SK-N-SH (cell line): Measurements from ENCODE around the gene MADD. TPM values are rescaled to one million over a fixed set of nuclear protein-coding genes. Genes with fewer than 3 reads are reported as not detected.

Experiments
- CTCF ChIA-PET: fragments of 300-600, 350-600 bp; formaldehyde crosslinking; extraction: SDS; loops from one replicate; lab custom pipeline; 2021; lab: Yijun Ruan, JAX
- POLR2A ChIA-PET: fragments of 350-600 bp; sonication (Branson Sonifier 250); formaldehyde crosslinking; extraction: SDS; loops from one replicate; lab custom pipeline; 2020; ENCODE audit warnings: antibody characterized with exemption, inconsistent platforms; lab: Yijun Ruan, JAX
- DNase-seq: peaks from one replicate; pipeline ENCODE4 v3.0.0; 2012
- H2AFZ ChIP-seq: fragments of 200-600 bp; sonication (generic); 2 replicates; pipeline ENCODE4 v1.8.1; 2016; ENCODE audit warnings: antibody characterized with exemption, mild to moderate bottlenecking, low read depth
- H3F3A ChIP-seq: fragments of 200-600 bp; sonication (generic); replicated peaks from 2 replicates; pipeline ENCODE3; 2016; ENCODE audit warnings: antibody characterized with exemption, mild to moderate bottlenecking; ENCODE audit not compliant: insufficient read depth
- H3K27ac ChIP-seq, 2 experiments: fragments of 200-500 bp in 1 of 2; fragments of 200-600 bp in 1 of 2; sonication (Bioruptor generic) in 1 of 2; sonication (generic), shearing (Covaris generic) in 1 of 2; 2 replicates each; pipeline versions ENCODE4 v1.5.1 to v1.6.1; 2014 to 2016; ENCODE audit warnings: low read depth in 2 of 2, inconsistent platforms in 1 of 2, low read length in 1 of 2, mild to moderate bottlenecking in 1 of 2, mixed read lengths in 1 of 2
- H3K27me3 ChIP-seq: fragments of 200-600 bp; sonication (generic), shearing (Covaris generic); 2 replicates; pipeline ENCODE4 v1.6.1; 2016; ENCODE audit warnings: mixed run types; ENCODE audit not compliant: insufficient read depth
- H3K36me3 ChIP-seq, 2 experiments: fragments of 200-500 bp in 1 of 2; fragments of 200-600 bp in 1 of 2; sonication (Bioruptor generic) in 1 of 2; sonication (generic) in 1 of 2; replicated peaks in 1 of 2; 2 replicates each; pipeline versions ENCODE3 to v1.5.1; 2014 to 2016; ENCODE audit warnings: low read length in 1 of 2, mild to moderate bottlenecking in 1 of 2; ENCODE audit not compliant: insufficient read depth in 2 of 2, control insufficient read depth in 1 of 2
- H3K4me1 ChIP-seq, 2 experiments: fragments of 200-500 bp in 1 of 2; fragments of 200-600 bp in 1 of 2; sonication (Bioruptor generic) in 1 of 2; sonication (generic), shearing (Covaris generic) in 1 of 2; 2 replicates each; pipeline versions ENCODE4 v1.5.1 to v1.6.1; 2014 to 2016; ENCODE audit warnings: low read depth in 1 of 2, low read length in 1 of 2, mixed run types in 1 of 2; ENCODE audit not compliant: insufficient read depth in 2 of 2, control insufficient read depth in 1 of 2
- H3K4me2 ChIP-seq: fragments of 200-600 bp; sonication (generic), shearing (Covaris generic); 2 replicates; pipeline ENCODE4 v1.6.1; 2017; ENCODE audit warnings: mixed run types
- H3K4me3 ChIP-seq, 2 experiments: fragments of 200-500 bp in 1 of 2; fragments of 200-600 bp in 1 of 2; sonication (Bioruptor generic) in 1 of 2; sonication (generic), shearing (Covaris generic) in 1 of 2; 2 replicates each; pipeline versions ENCODE4 v1.5.1 to v1.8.1; 2014 to 2016; ENCODE audit warnings: low read depth in 2 of 2, inconsistent platforms in 1 of 2, low read length in 1 of 2, mild to moderate bottlenecking in 1 of 2, mixed read lengths in 1 of 2, moderate library complexity in 1 of 2
- H3K79me2 ChIP-seq: fragments of 200-600 bp; sonication (generic); 2 replicates; pipeline ENCODE4 v1.8.1; 2017; ENCODE audit warnings: mild to moderate bottlenecking; ENCODE audit not compliant: insufficient read depth
- H3K9ac ChIP-seq: fragments of 200-600 bp; sonication (generic); 2 replicates; pipeline ENCODE4 v1.6.1; 2017; ENCODE audit warnings: mixed run types
- H3K9me2 ChIP-seq: fragments of 200-600 bp; sonication (generic); 2 replicates; pipeline ENCODE4 v1.6.1; 2017; ENCODE audit warnings: mixed run types
- H3K9me3 ChIP-seq: fragments of 200-600 bp; sonication (generic); 2 replicates; pipeline ENCODE4 v1.6.1; 2017; ENCODE audit warnings: mixed run types, mild to moderate bottlenecking, moderate library complexity
- H4K20me1 ChIP-seq: fragments of 200-600 bp; sonication (generic); 2 replicates; pipeline ENCODE4 v1.6.1; 2017; ENCODE audit warnings: mild to moderate bottlenecking, mixed run types; ENCODE audit not compliant: insufficient read depth
- CHD2 ChIP-seq: fragments of 150-350 bp; IDR thresholded peaks from 2 replicates; pipeline ENCODE4 v1.6.1; 2018; ENCODE audit warnings: low read length; ENCODE audit not compliant: partially characterized antibody
- ELF1 ChIP-seq: IDR thresholded peaks from 2 replicates; pipeline ENCODE4 v1.4.0; 2012
- EP300 ChIP-seq, 2 experiments: IDR thresholded peaks; 2 replicates each; pipeline versions ENCODE4 v1.4.0 to v1.6.1; 2012; ENCODE audit warnings: borderline replicate concordance in 1 of 2, low read depth in 1 of 2, low read length in 1 of 2
- GABPA ChIP-seq: IDR thresholded peaks from 2 replicates; pipeline ENCODE4 v1.4.0; 2012; ENCODE audit warnings: low read depth, mild to moderate bottlenecking
- GATA2 ChIP-seq: sonication (generic); formaldehyde crosslinking; IDR thresholded peaks from 2 replicates; pipeline ENCODE4 v1.5.0; 2020; ENCODE audit warnings: mild to moderate bottlenecking, missing genetic modification reagents
- MEF2A ChIP-seq: IDR thresholded peaks from 2 replicates; pipeline ENCODE4 v1.4.0; 2012; ENCODE audit warnings: low read depth, borderline replicate concordance
- MXI1 ChIP-seq: IDR thresholded peaks from 2 replicates; pipeline ENCODE4 v1.6.1; 2012; ENCODE audit warnings: mild to moderate bottlenecking, low read depth, low read length, improper control_type of control experiment
- NFIC ChIP-seq: IDR thresholded peaks from 2 replicates; pipeline ENCODE4 v1.4.0; 2012; ENCODE audit warnings: borderline replicate concordance
- NRF1 ChIP-seq: IDR thresholded peaks from 2 replicates; pipeline ENCODE4 v1.6.1; 2012; ENCODE audit warnings: low read depth, mild to moderate bottlenecking, low read length
- RAD21 ChIP-seq: IDR thresholded peaks from 2 replicates; pipeline ENCODE4 v1.6.1; 2012; ENCODE audit warnings: mild to moderate bottlenecking, low read length
- RXRA ChIP-seq: IDR thresholded peaks from 2 replicates; pipeline ENCODE4 v1.4.0; 2012; ENCODE audit warnings: low read depth, mild to moderate bottlenecking, borderline replicate concordance
- SMC3 ChIP-seq: IDR thresholded peaks from 2 replicates; pipeline ENCODE4 v1.6.1; 2012; ENCODE audit warnings: low read depth, low read length, improper control_type of control experiment
- YY1 ChIP-seq: IDR thresholded peaks from 2 replicates; pipeline ENCODE4 v1.4.0; 2012; ENCODE audit warnings: low read depth, mild to moderate bottlenecking
- WGBS: methylation state at CpG from one replicate; pipeline ENCODE4 v1.1.6; 2017; ENCODE audit warnings: low lambda C conversion rate; 5-methylcytosine and 5-hydroxymethylcytosine counted together
- polyA plus RNA-seq, 3 experiments: library from polyadenylated mRNA; depleted of rRNA; stranded (reverse); fragments of >200 nt; gene quantifications; 2 replicates each; pipeline ENCODE4 v1.2.3, GENCODE V29; 2012
- TF ChIP-seq, protein P1 (sequence below): fragments of 200-600 bp; sonication (generic); IDR thresholded peaks from 2 replicates; pipeline ENCODE4 v1.6.1; 2017; ENCODE audit warnings: antibody characterized with exemption, mild to moderate bottlenecking, moderate library complexity
- TF ChIP-seq, protein P2 (sequence below): IDR thresholded peaks from 2 replicates; pipeline ENCODE4 v1.4.0; 2012; ENCODE audit warnings: low read depth, borderline replicate concordance
- TF ChIP-seq, protein P3 (sequence below): IDR thresholded peaks from 2 replicates; pipeline ENCODE4; 2012
- TF ChIP-seq, protein P4 (sequence below): fragments of 150-350 bp; IDR thresholded peaks from 2 replicates; pipeline ENCODE4 v1.6.1; 2016; ENCODE audit warnings: mild to moderate bottlenecking, low read depth, low read length
- TF ChIP-seq, protein P5 (sequence below): fragments of 150-350 bp; IDR thresholded peaks from 2 replicates; pipeline ENCODE4 v1.6.1; 2017; ENCODE audit warnings: antibody characterized with exemption, low read length, low read depth, borderline replicate concordance

The MADD gene
- polyA plus RNA-seq, 1 of the 3 experiments (the other 2 are of a cell fraction): 16.4 TPM

DNA sequence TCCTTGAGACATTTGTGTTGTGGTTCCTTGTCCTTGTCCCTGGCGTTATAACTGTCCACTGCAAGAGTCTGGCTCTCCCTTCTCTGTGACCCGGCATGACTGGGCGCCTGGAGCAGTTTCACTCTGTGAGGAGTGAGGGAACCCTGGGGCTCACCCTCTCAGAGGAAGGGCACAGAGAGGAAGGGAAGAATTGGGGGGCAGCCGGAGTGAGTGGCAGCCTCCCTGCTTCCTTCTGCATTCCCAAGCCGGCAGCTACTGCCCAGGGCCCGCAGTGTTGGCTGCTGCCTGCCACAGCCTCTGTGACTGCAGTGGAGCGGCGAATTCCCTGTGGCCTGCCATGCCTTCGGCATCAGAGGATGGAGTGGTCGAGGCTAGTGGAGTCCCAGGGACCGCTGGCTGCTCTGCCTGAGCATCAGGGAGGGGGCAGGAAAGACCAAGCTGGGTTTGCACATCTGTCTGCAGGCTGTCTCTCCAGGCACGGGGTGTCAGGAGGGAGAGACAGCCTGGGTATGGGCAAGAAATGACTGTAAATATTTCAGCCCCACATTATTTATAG, 59.6 kb downstream of the MADD start:
- Histone ChIP-seq H3K4me3 (no peak overlapping the region), H3K9ac (no peak overlapping the region), H3K27ac (no peak overlapping the region), H3K9me3 (no peaks in the 10 kb centered on the region), H3K9me2 (no peaks in the 10 kb centered on the region), H3K4me2 (no peak overlapping the region), H3K4me1 (no peaks in the 10 kb centered on the region), H3F3A (no peaks in the 10 kb centered on the region), H3K36me3 (peaks cover 0 to 33% of the 10 kb centered on the region in 2 experiments), H3K79me2 (no peaks in the 10 kb centered on the region), H3K27me3 (no peaks in the 10 kb centered on the region), H2AFZ (no peak overlapping the region), H4K20me1 (no peaks in the 10 kb centered on the region)
- TF ChIP-seq, protein P1, sequence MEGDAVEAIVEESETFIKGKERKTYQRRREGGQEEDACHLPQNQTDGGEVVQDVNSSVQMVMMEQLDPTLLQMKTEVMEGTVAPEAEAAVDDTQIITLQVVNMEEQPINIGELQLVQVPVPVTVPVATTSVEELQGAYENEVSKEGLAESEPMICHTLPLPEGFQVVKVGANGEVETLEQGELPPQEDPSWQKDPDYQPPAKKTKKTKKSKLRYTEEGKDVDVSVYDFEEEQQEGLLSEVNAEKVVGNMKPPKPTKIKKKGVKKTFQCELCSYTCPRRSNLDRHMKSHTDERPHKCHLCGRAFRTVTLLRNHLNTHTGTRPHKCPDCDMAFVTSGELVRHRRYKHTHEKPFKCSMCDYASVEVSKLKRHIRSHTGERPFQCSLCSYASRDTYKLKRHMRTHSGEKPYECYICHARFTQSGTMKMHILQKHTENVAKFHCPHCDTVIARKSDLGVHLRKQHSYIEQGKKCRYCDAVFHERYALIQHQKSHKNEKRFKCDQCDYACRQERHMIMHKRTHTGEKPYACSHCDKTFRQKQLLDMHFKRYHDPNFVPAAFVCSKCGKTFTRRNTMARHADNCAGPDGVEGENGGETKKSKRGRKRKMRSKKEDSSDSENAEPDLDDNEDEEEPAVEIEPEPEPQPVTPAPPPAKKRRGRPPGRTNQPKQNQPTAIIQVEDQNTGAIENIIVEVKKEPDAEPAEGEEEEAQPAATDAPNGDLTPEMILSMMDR: no peak
- TF ChIP-seq RXRA: no peak
- no peak for TF ChIP-seq NFIC
- TF ChIP-seq ELF1: no peak
- TF ChIP-seq GABPA: no peak
- TF ChIP-seq, protein P2, sequence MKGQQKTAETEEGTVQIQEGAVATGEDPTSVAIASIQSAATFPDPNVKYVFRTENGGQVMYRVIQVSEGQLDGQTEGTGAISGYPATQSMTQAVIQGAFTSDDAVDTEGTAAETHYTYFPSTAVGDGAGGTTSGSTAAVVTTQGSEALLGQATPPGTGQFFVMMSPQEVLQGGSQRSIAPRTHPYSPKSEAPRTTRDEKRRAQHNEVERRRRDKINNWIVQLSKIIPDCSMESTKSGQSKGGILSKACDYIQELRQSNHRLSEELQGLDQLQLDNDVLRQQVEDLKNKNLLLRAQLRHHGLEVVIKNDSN: no peak
- TF ChIP-seq RAD21: no peak
- ChIA-PET CTCF (interaction anchor here (0.9 to 1.9 kb wide), 4 partner anchors 12 to 82 kb away, joined by 3 to 8 read pairs (median 4); no protein-coding TSS in a partner anchor), POLR2A (no interaction called here)
- peak; percentile 15 for DNase-seq
- WGBS: 93% methylated on average over 5 of the region's 12 CpGs

DNA sequence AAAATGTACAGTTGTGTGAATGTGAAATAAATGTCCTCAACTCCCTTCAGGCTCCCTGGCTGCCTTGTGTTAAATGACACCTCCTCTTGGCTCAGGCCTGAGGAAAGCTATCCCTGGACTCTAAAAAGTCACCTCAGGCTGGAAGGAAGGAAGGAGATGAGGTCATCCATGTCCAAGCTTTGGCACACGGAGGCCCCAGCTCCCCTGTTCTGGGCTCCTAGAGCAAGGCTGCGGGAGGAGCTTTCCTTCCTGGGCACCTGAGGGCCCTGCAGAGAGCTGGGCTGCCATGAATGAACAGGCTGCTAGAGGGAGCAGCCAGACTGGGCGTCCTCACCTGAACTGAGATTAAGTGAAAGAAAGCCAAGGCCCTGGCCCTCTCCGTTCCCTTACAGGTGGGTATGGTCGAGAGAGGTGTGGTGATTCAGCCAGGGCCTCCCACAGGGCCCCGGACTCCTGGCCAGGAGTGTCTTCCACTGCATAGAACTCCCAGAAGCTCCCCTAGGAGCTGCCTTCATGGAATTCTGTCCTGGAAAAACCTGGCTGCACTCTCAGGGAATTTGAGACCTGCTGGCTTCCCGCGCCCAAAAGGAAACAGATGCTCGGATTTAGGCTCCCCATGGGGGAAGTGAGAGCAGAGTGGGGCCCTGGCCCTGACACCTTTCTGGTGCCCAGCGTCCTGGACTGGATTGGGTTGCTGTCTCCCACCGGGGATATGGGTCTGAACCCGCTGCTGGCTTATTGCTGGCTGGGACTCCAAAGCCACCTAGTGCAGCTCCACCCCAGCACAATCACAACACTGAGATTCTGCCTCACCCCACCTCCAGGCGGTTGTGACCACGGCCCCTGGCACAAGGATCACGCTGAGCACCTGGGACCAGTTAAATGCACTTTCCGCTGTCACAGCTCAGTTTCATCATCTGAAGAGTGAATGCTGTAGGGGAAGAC, 60.3 kb downstream of the MADD start:
- H3K4me1 ChIP-seq: no peaks in the 10 kb centered on the region
- H2AFZ ChIP-seq: no peak overlapping the region
- H3K27me3 ChIP-seq: no peaks in the 10 kb centered on the region
- peak; percentile 33 for DNase-seq
- H3F3A ChIP-seq: no peaks in the 10 kb centered on the region
- CTCF ChIA-PET: interaction anchor here (0.9 to 1.9 kb wide), 7 partner anchors 11 to 82 kb away, joined by 3 to 8 read pairs (median 4); partner anchors contain the start of gene ACP2
- POLR2A ChIA-PET: no interaction called here
- no peak overlapping the region for H3K27ac ChIP-seq
- H3K9ac ChIP-seq: no peak overlapping the region
- H3K4me3 ChIP-seq: no peak overlapping the region
- no peaks in the 10 kb centered on the region for H3K9me3 ChIP-seq
- H3K79me2 ChIP-seq: no peaks in the 10 kb centered on the region
- no peak overlapping the region for H3K4me2 ChIP-seq
- no peaks in the 10 kb centered on the region for H3K9me2 ChIP-seq
- 85% methylated on average over 12 of the region's 16 CpGs for WGBS
- TF ChIP-seq SMC3 (no peak), GABPA (no peak), EP300 (IDR thresholded peaks at IDR 0.05; ENCODE audit: borderline replicate concordance in 1 of 2, low read depth in 1 of 2, low read length in 1 of 2) (no peak), YY1 (no peak), MEF2A (no peak), GATA2 (CRISPR knock-in tag) (no peak), ELF1 (no peak), RXRA (no peak), MXI1 (no peak), NRF1 (no peak), CHD2 (no peak)
- TF ChIP-seq, protein P3, sequence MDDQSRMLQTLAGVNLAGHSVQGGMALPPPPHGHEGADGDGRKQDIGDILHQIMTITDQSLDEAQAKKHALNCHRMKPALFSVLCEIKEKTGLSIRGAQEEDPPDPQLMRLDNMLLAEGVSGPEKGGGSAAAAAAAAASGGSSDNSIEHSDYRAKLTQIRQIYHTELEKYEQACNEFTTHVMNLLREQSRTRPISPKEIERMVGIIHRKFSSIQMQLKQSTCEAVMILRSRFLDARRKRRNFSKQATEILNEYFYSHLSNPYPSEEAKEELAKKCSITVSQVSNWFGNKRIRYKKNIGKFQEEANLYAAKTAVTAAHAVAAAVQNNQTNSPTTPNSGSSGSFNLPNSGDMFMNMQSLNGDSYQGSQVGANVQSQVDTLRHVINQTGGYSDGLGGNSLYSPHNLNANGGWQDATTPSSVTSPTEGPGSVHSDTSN: no peak
- TF ChIP-seq, protein P4, sequence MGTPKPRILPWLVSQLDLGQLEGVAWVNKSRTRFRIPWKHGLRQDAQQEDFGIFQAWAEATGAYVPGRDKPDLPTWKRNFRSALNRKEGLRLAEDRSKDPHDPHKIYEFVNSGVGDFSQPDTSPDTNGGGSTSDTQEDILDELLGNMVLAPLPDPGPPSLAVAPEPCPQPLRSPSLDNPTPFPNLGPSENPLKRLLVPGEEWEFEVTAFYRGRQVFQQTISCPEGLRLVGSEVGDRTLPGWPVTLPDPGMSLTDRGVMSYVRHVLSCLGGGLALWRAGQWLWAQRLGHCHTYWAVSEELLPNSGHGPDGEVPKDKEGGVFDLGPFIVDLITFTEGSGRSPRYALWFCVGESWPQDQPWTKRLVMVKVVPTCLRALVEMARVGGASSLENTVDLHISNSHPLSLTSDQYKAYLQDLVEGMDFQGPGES: no peak
- TF ChIP-seq, protein P5, sequence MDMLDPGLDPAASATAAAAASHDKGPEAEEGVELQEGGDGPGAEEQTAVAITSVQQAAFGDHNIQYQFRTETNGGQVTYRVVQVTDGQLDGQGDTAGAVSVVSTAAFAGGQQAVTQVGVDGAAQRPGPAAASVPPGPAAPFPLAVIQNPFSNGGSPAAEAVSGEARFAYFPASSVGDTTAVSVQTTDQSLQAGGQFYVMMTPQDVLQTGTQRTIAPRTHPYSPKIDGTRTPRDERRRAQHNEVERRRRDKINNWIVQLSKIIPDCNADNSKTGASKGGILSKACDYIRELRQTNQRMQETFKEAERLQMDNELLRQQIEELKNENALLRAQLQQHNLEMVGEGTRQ: no peak
- TF ChIP-seq, protein P2: no peak
- no peaks in the 10 kb centered on the region for H4K20me1 ChIP-seq
- peaks cover 0 to 32% of the 10 kb centered on the region in 2 experiments for H3K36me3 ChIP-seq
